CD14-positive monocyte (primary cell): ENCODE measurements around the gene EID1. TPM values are rescaled to one million over a fixed set of nuclear protein-coding genes. Genes with fewer than 3 reads are reported as not detected.

Experiments
- DNase-seq, 3 donors: peaks; one replicate each; pipeline ENCODE4 v3.0.0-alpha.2; 2011 to 2022
- H2AFZ ChIP-seq: 2 replicates; pipeline ENCODE4 v1.6.0; 2012; ENCODE audit warnings: mild to moderate bottlenecking, low read depth, low read length, inconsistent platforms; ENCODE audit not compliant: insufficient read depth, poor library complexity, severe bottlenecking
- H3K27ac ChIP-seq, 2 donors: 1 replicate in 1 of 2; 2 replicates in 1 of 2; pipeline ENCODE4 v1.5.1; 2012 to 2013; ENCODE audit warnings: low read length in 2 of 2, control low read depth in 1 of 2, inconsistent platforms in 1 of 2, low read depth in 1 of 2, mild to moderate bottlenecking in 1 of 2
- H3K27me3 ChIP-seq, 2 donors: one replicate each; pipeline versions ENCODE4 v1.6.0 to v1.6.1; 2011 to 2013; ENCODE audit warnings: low read length in 2 of 2; ENCODE audit not compliant: control insufficient read depth in 2 of 2, insufficient read depth in 2 of 2
- H3K36me3 ChIP-seq, 2 donors: replicated peaks in 1 of 2; 1 replicate in 1 of 2; 2 replicates in 1 of 2; pipeline versions ENCODE4 v1.5.1 to v1.6.1; 2012 to 2013; ENCODE audit warnings: low read length in 2 of 2, control low read depth in 1 of 2, inconsistent platforms in 1 of 2, mild to moderate bottlenecking in 1 of 2; ENCODE audit not compliant: insufficient read depth in 2 of 2, control insufficient read depth in 1 of 2
- H3K4me1 ChIP-seq, 2 donors: 1 replicate in 1 of 2; 2 replicates in 1 of 2; pipeline versions ENCODE4 v1.5.1 to v1.6.1; 2012 to 2013; ENCODE audit warnings: low read length in 2 of 2, control low read depth in 1 of 2, inconsistent platforms in 1 of 2, mild to moderate bottlenecking in 1 of 2, moderate library complexity in 1 of 2; ENCODE audit not compliant: insufficient read depth in 2 of 2, control insufficient read depth in 1 of 2
- H3K4me2 ChIP-seq: replicated peaks from 2 replicates; pipeline ENCODE3; 2012; ENCODE audit warnings: low read length, moderate library complexity, mild to moderate bottlenecking; ENCODE audit not compliant: poor library complexity, severe bottlenecking; ENCODE audit errors: extremely low read depth
- H3K4me3 ChIP-seq, 3 experiments: fragments of 200-600 bp in 1 of 3; sonication (generic) in 1 of 3; replicated peaks in 1 of 3; 1 replicate in 2 of 3; 2 replicates in 1 of 3; pipeline ENCODE4 v1.5.1; 2011 to 2013; ENCODE audit warnings: low read length in 3 of 3, mild to moderate bottlenecking in 3 of 3, control low read depth in 2 of 3, low read depth in 2 of 3, inconsistent platforms in 1 of 3, moderate library complexity in 1 of 3
- H3K79me2 ChIP-seq: 2 replicates; pipeline ENCODE4 v1.6.0; 2012; ENCODE audit warnings: mild to moderate bottlenecking, control low read depth, inconsistent platforms, low read length, moderate library complexity; ENCODE audit not compliant: insufficient read depth
- H3K9ac ChIP-seq: 2 replicates; pipeline ENCODE4 v1.6.0; 2017; ENCODE audit warnings: low read length, mild to moderate bottlenecking; ENCODE audit not compliant: insufficient read depth, poor library complexity, severe bottlenecking
- H3K9me3 ChIP-seq, 2 donors: replicated peaks in 1 of 2; 1 replicate in 1 of 2; 2 replicates in 1 of 2; pipeline versions ENCODE4 v1.5.1 to v1.6.1; 2012 to 2013; ENCODE audit warnings: low read length in 2 of 2, control low read depth in 1 of 2; ENCODE audit not compliant: control insufficient read depth in 1 of 2, insufficient read depth in 1 of 2
- H4K20me1 ChIP-seq: 2 replicates; pipeline ENCODE4 v1.6.0; 2012; ENCODE audit warnings: mild to moderate bottlenecking, low read length, control low read depth, moderate library complexity; ENCODE audit not compliant: insufficient read depth
- H3K27ac Mint-ChIP-seq, 7 donors: one replicate each; pipeline ENCODE4 v1.8.0; 2020; ENCODE audit warnings: mild to moderate bottlenecking in 7 of 7, mixed read lengths in 7 of 7, moderate library complexity in 6 of 7, inconsistent platforms in 2 of 7
- H3K27me3 Mint-ChIP-seq, 3 donors: one replicate each; pipeline ENCODE4 v1.8.0; 2021 to 2022; ENCODE audit warnings: low read depth in 3 of 3, mild to moderate bottlenecking in 3 of 3, mixed read lengths in 3 of 3, moderate library complexity in 3 of 3, inconsistent platforms in 1 of 3
- H3K36me3 Mint-ChIP-seq, 2 donors: one replicate each; pipeline ENCODE4 v1.8.0; 2020; ENCODE audit warnings: mixed read lengths in 2 of 2, inconsistent platforms in 1 of 2, mild to moderate bottlenecking in 1 of 2
- H3K4me1 Mint-ChIP-seq: one replicate; pipeline ENCODE4 v1.8.0; 2020; ENCODE audit warnings: mild to moderate bottlenecking, mixed read lengths
- H3K4me3 Mint-ChIP-seq, 2 donors: one replicate each; pipeline ENCODE4 v1.8.0; 2020; ENCODE audit warnings: mild to moderate bottlenecking in 2 of 2, mixed read lengths in 2 of 2, moderate library complexity in 1 of 2
- H3K9me3 Mint-ChIP-seq, 7 donors: one replicate each; pipeline ENCODE4 v1.8.0; 2020 to 2022; ENCODE audit warnings: mixed read lengths in 7 of 7, mild to moderate bottlenecking in 6 of 7, moderate library complexity in 6 of 7, inconsistent platforms in 2 of 7
- WGBS: methylation state at CpG from one replicate; pipeline ENCODE4 v1.1.5; 2013; ENCODE audit warnings: missing lambda C conversion rate; ENCODE audit not compliant: insufficient coverage; 5-methylcytosine and 5-hydroxymethylcytosine counted together
- intact Hi-C, 2 donors: fragments of 100-400 bp; cut with micrococcal nuclease; formaldehyde crosslinking; loops; one replicate each; pipeline versions ENCODE4 v1.15.0 to v1.15.1; 2023
- polyA plus RNA-seq, 3 donors: library from polyadenylated mRNA; depleted of rRNA in 1 of 3; unstranded in 2 of 3; stranded (reverse) in 1 of 3; fragments of 300-500 nt in 2 of 3; fragments of >200 nt in 1 of 3; fragmentation: Illumina TruSeq in 2 of 3; gene quantifications; 1 replicate in 2 of 3; 2 replicates in 1 of 3; pipeline ENCODE4 v1.2.3, GENCODE V29; 2012 to 2021
- TF ChIP-seq, protein P1 (sequence below): fragments of 200-600 bp; IDR thresholded peaks from one replicate; pipeline ENCODE4 v1.8.0; 2022; ENCODE audit warnings: antibody characterized with exemption, mild to moderate bottlenecking

Gene EID1
- polyA plus RNA-seq, 3 donors = 41.2 to 182 (median 181) TPM

DNA sequence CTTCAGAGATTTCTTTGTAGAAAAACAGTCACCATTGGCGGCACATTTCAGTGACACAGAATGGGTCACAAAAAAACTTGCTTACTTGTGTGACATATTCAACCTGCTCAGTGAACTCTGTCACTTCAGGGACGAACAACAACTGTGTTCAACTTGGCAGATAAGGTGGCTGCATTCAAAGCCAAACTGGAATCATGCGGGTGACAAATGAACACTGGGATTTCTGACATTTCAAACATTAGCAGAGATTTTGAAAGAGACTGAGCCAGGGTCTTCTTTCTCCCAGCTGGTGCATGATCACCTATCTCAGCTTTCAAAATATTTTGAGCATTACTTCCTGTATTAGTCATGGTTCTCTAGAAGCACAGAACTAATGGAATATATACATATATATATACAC lies 1.9 kb upstream of the EID1 start:
- WGBS = 100% methylated on average over 3 of the region's 3 CpGs
- H2AFZ ChIP-seq = peak overlapping the region; percentile 21
- no peak for DNase-seq
- no peak overlapping the region for H3K27ac Mint-ChIP-seq
- peaks cover 0 to 2% of the 10 kb centered on the region in 2 donors for H3K36me3 Mint-ChIP-seq
- peaks cover 0 to 2% (median 0%) of the 10 kb centered on the region in 7 donors for H3K9me3 Mint-ChIP-seq
- H3K9me3 ChIP-seq = no peaks in the 10 kb centered on the region
- no peaks in the 10 kb centered on the region for H3K36me3 ChIP-seq
- no peak overlapping the region for H3K9ac ChIP-seq
- H3K4me1 Mint-ChIP-seq = peaks cover 23% of the 10 kb centered on the region
- H3K27me3 Mint-ChIP-seq = peaks cover 0 to 3% (median 2%) of the 10 kb centered on the region in 3 donors
- H3K4me3 Mint-ChIP-seq = no peak overlapping the region
- H3K4me1 ChIP-seq = peaks cover 11 to 19% of the 10 kb centered on the region in 2 donors
- no peak overlapping the region for H3K4me3 ChIP-seq
- no peaks in the 10 kb centered on the region for H3K27me3 ChIP-seq
- intact Hi-C loops = loop anchor here in 1 of 2 donors (5.0 kb wide), 1 partner anchor 64 kb away; the partner anchor contains the start of gene CEP152
- no peak overlapping the region for H3K4me2 ChIP-seq
- peaks cover 14% of the 10 kb centered on the region for H3K79me2 ChIP-seq
- H3K27ac ChIP-seq = no peak overlapping the region
- no peaks in the 10 kb centered on the region for H4K20me1 ChIP-seq
- TF ChIP-seq, protein P1, sequence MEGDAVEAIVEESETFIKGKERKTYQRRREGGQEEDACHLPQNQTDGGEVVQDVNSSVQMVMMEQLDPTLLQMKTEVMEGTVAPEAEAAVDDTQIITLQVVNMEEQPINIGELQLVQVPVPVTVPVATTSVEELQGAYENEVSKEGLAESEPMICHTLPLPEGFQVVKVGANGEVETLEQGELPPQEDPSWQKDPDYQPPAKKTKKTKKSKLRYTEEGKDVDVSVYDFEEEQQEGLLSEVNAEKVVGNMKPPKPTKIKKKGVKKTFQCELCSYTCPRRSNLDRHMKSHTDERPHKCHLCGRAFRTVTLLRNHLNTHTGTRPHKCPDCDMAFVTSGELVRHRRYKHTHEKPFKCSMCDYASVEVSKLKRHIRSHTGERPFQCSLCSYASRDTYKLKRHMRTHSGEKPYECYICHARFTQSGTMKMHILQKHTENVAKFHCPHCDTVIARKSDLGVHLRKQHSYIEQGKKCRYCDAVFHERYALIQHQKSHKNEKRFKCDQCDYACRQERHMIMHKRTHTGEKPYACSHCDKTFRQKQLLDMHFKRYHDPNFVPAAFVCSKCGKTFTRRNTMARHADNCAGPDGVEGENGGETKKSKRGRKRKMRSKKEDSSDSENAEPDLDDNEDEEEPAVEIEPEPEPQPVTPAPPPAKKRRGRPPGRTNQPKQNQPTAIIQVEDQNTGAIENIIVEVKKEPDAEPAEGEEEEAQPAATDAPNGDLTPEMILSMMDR = no peak

DNA sequence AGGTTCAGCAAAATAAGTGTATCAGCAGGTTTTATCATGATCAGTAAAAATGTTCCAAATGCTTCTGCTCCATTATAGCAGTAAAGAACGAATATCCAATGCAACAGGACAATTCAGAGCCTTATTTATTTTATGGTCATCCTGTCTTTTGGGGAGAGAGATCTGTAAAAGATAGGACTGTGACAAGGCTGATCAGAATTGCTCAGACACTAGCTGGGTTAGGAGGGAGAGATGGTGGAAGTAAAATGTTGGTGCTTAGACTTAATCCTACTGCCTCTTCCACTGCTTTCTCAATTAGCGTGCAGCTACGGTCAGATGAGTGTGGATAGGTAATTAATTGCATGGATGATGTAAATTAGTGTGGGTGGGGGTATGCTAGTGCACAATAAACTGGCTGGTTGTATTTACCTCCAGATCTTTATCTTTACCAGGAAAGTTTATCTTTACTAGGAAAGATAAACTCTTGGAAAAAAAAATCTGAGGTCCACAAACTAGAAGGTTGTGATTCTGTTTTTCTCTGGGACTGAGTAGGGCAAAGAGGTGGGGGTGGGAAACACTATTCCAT lies 2.2 kb downstream of the EID1 start:
- Mint-ChIP-seq H3K36me3 (peaks cover 0 to 2% of the 10 kb centered on the region in 2 donors), H3K4me1 (peaks cover 23% of the 10 kb centered on the region), H3K4me3 (peak overlapping the region in 1 of 2 donors; percentile 40), H3K9me3 (peaks cover 0 to 2% (median 0%) of the 10 kb centered on the region in 7 donors), H3K27ac (peak overlapping the region in 1 of 7 donors; percentile 13), H3K27me3 (no peaks in the 10 kb centered on the region)
- Histone ChIP-seq H3K9ac (no peak overlapping the region), H3K79me2 (peaks cover 14% of the 10 kb centered on the region), H3K27ac (no peak overlapping the region), H4K20me1 (no peaks in the 10 kb centered on the region), H3K27me3 (no peaks in the 10 kb centered on the region), H3K4me2 (no peak overlapping the region), H2AFZ (no peak overlapping the region), H3K36me3 (no peaks in the 10 kb centered on the region), H3K4me1 (peaks cover 11 to 19% of the 10 kb centered on the region in 2 donors), H3K9me3 (no peaks in the 10 kb centered on the region), H3K4me3 (no peak overlapping the region)
- DNase-seq = no peak
- intact Hi-C loops = no loop called here
- no CpG with 5 or more reads among the region's 3 CpGs for WGBS
- TF ChIP-seq, protein P1 = no peak
